ENCODE results near the gene SHISAL2B. TPM values are rescaled to one million over a fixed set of nuclear protein-coding genes. Genes with fewer than 3 reads are reported as not detected.

Gene SHISAL2B
- total RNA-seq, 1 experiment from 2014 or later = not detected

DNA sequence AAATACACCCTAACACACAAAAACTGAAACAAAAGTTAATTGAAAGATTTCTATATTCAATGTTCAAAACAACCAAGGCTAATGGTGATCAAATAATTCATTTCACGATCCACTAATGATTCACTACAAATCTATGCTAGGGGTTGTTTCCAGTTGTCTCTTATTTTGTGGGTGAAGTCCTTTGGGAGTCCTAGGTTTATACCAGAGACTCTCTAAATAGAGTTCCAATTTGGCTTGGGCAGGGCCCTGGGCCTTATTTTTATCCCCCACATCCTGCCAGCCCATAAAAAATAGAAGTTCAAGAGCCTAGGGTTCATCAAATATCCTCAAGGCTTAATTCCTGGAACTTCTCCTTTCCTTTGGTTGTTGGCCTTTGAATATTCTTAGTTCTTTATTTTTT is 52.1 kb downstream of the SHISAL2B start:
- ChIA-PET POLR2A (ENCODE audit: unreplicated experiment) (no interaction called here), CTCF (no interaction called here)
- Histone ChIP-seq H3K9me3 (ENCODE audit: insufficient read depth, low read depth) (no peaks in the 10 kb centered on the region), H3K4me3 (no peak overlapping the region), H3F3A (ENCODE audit: insufficient read depth, low read depth) (no peaks in the 10 kb centered on the region), H3K36me3 (ENCODE audit: low read depth) (peaks cover 8% of the 10 kb centered on the region; the same call in 1 of the 2 replicates), H3K27ac (no peak overlapping the region), H3K4me2 (no peak overlapping the region), H2AFZ (no peak overlapping the region), H3K27me3 (ENCODE audit: insufficient read depth, low read depth) (no peaks in the 10 kb centered on the region), H4K20me1 (ENCODE audit: insufficient read depth) (no peaks in the 10 kb centered on the region), H3K9me2 (ENCODE audit: insufficient read depth) (no peaks in the 10 kb centered on the region; the same call in 1 of the 2 replicates), H3K79me2 (ENCODE audit: low read depth) (no peaks in the 10 kb centered on the region), H3K4me1 (replicated peaks; ENCODE audit: insufficient read depth) (no peaks in the 10 kb centered on the region)
- intact Hi-C loops (cut with micrococcal nuclease; ENCODE audit: unreplicated experiment) = no loop called here
- TF ChIP-seq EZH2 (IDR thresholded peaks at IDR 0.05; ENCODE audit: low read depth) (no peak), CTCF (conservative IDR thresholded peaks at IDR 0.05) (no peak)
- BruUV-seq (replicated peaks) = no TSS peak
- no peak for DNase-seq

DNA sequence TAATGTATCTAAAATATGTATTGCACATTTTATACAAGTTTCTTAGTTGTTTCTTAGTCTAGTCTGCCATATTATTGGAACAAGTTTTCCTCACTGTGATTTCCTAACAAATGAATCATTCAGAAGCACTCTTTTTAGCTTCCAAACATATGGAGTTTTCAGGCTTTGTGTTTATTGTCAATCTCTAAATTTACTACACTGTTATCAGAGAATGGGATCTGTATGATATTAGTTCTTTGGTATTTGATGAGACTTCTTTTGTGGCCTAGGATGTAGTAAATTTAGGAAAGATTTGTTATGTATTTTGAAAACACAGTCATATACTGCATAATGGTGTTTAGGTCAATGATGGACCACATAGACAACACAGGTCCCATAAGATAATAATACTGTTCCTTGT is 52.5 kb downstream of the SHISAL2B start:
- H3K4me1 ChIP-seq (replicated peaks; ENCODE audit: insufficient read depth) = no peaks in the 10 kb centered on the region
- no peak for DNase-seq
- H3K27ac ChIP-seq = no peak overlapping the region
- H3K79me2 ChIP-seq (ENCODE audit: low read depth) = no peaks in the 10 kb centered on the region
- H3K4me3 ChIP-seq = no peak overlapping the region
- POLR2A ChIA-PET (ENCODE audit: unreplicated experiment) = no interaction called here
- H3K9me3 ChIP-seq (ENCODE audit: insufficient read depth, low read depth) = no peaks in the 10 kb centered on the region
- intact Hi-C loops (cut with micrococcal nuclease; ENCODE audit: unreplicated experiment) = no loop called here
- no peaks in the 10 kb centered on the region for H3K27me3 ChIP-seq (ENCODE audit: insufficient read depth, low read depth)
- peaks cover 8% of the 10 kb centered on the region; the same call in 1 of the 2 replicates for H3K36me3 ChIP-seq (ENCODE audit: low read depth)
- CTCF ChIA-PET = no interaction called here
- BruUV-seq (replicated peaks) = no TSS peak
- H3K9me2 ChIP-seq (ENCODE audit: insufficient read depth) = no peaks in the 10 kb centered on the region; the same call in 1 of the 2 replicates
- no peak for TF ChIP-seq CTCF (conservative IDR thresholded peaks at IDR 0.05)
- TF ChIP-seq EZH2 (IDR thresholded peaks at IDR 0.05; ENCODE audit: low read depth) = no peak
- H3K4me2 ChIP-seq = no peak overlapping the region
- no peak overlapping the region for H2AFZ ChIP-seq
- no peaks in the 10 kb centered on the region for H3F3A ChIP-seq (ENCODE audit: insufficient read depth, low read depth)
- no peaks in the 10 kb centered on the region for H4K20me1 ChIP-seq (ENCODE audit: insufficient read depth)

DNA sequence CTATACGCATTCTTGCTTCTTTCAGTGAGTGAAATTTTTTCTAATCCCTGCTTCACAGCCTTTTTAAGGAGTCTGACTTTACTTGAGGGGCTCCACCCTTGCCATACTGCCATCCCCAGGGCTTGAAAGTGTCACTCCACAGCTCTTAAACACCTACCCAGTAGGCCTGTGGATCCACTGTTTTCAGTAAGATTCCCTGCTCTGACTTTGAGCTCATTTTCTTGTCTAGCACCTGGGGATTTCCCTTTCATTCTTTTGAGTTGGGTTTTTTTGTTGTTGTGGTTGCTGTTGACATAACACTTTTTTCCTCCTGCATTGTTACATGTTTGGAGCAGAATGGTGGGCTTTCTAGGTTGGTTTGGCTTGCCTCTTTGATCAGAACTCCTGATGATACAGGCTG is 54.6 kb downstream of the SHISAL2B start:
- H3K79me2 ChIP-seq (ENCODE audit: low read depth) = no peaks in the 10 kb centered on the region
- no peaks in the 10 kb centered on the region for H3K9me3 ChIP-seq (ENCODE audit: insufficient read depth, low read depth)
- no peak overlapping the region for H3K4me2 ChIP-seq
- no peak overlapping the region for H3K27ac ChIP-seq
- 0 out of 2 replicates have a peak, but pooled peaks cover 8% of the 10 kb centered on the region for H4K20me1 ChIP-seq (ENCODE audit: insufficient read depth)
- H3K27me3 ChIP-seq (ENCODE audit: insufficient read depth, low read depth) = no peaks in the 10 kb centered on the region
- H3K9me2 ChIP-seq (ENCODE audit: insufficient read depth) = no peaks in the 10 kb centered on the region; the same call in 1 of the 2 replicates
- H3K4me3 ChIP-seq = no peak overlapping the region
- H2AFZ ChIP-seq = no peak overlapping the region
- DNase-seq = no peak
- ChIA-PET POLR2A (ENCODE audit: unreplicated experiment) (no interaction called here), CTCF (no interaction called here)
- BruUV-seq (replicated peaks) = no TSS peak
- no peaks in the 10 kb centered on the region; the same call in 1 of the 2 replicates for H3K36me3 ChIP-seq (ENCODE audit: low read depth)
- no peaks in the 10 kb centered on the region for H3F3A ChIP-seq (ENCODE audit: insufficient read depth, low read depth)
- no peaks in the 10 kb centered on the region for H3K4me1 ChIP-seq (replicated peaks; ENCODE audit: insufficient read depth)
- intact Hi-C loops (cut with micrococcal nuclease; ENCODE audit: unreplicated experiment) = no loop called here
- TF ChIP-seq EZH2 (IDR thresholded peaks at IDR 0.05; ENCODE audit: low read depth) (no peak), CTCF (conservative IDR thresholded peaks at IDR 0.05) (no peak)

All from PC-9 (cell line).